Measurements from ENCODE around the gene MERTK. TPM values are rescaled to one million over a fixed set of nuclear protein-coding genes. Genes with fewer than 3 reads are reported as not detected.

MERTK gene
- total and polyA plus RNA-seq, 2 of the 13 experiments (the other 11 are each of a cell fraction or from before 2014, with no cell fraction given): 37.3 to 44.7 TPM

DNA sequence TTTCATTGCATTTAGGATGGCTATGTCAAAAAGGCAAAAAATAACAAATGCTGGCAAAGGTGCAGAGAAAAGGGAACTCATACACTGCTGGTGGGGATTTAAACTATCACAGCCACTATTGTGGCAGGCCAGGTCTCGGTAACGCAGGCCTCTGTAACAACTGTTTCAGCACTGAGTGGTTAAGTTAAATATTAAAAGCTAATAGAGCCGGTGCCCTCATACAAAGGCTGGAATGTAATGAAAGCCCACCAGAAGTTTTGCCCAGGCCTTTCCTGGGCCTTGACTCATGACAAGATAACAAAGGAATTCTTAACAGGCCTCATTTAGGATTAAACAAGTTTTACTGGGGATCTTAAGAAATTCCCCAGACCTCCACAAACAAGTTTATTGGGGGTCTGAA is 10.7 kb downstream of the MERTK start (continued):
- no peak for TF ChIP-seq GFI1 (CRISPR knock-in tag; IDR thresholded peaks at IDR 0.05; ENCODE audit: borderline replicate concordance)
- TF ChIP-seq, protein P1, sequence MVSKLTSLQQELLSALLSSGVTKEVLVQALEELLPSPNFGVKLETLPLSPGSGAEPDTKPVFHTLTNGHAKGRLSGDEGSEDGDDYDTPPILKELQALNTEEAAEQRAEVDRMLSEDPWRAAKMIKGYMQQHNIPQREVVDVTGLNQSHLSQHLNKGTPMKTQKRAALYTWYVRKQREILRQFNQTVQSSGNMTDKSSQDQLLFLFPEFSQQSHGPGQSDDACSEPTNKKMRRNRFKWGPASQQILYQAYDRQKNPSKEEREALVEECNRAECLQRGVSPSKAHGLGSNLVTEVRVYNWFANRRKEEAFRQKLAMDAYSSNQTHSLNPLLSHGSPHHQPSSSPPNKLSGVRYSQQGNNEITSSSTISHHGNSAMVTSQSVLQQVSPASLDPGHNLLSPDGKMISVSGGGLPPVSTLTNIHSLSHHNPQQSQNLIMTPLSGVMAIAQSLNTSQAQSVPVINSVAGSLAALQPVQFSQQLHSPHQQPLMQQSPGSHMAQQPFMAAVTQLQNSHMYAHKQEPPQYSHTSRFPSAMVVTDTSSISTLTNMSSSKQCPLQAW (CRISPR knock-in tag; IDR thresholded peaks at IDR 0.05): 0 out of 2 replicates have a peak, but pooled peaks have one; percentile 31
- no peak for TF ChIP-seq AHR (CRISPR knock-in tag; IDR thresholded peaks at IDR 0.05)
- peak; percentile 35; the same call in 1 of the 2 replicates for TF ChIP-seq ATF1 (CRISPR knock-in tag; IDR thresholded peaks at IDR 0.05)
- TF ChIP-seq BRD4 (CRISPR knock-in tag; IDR thresholded peaks at IDR 0.05): no peak
- peak; percentile 92 for TF ChIP-seq ZNF12 (CRISPR knock-in tag; IDR thresholded peaks at IDR 0.05)
- TF ChIP-seq, protein P2, sequence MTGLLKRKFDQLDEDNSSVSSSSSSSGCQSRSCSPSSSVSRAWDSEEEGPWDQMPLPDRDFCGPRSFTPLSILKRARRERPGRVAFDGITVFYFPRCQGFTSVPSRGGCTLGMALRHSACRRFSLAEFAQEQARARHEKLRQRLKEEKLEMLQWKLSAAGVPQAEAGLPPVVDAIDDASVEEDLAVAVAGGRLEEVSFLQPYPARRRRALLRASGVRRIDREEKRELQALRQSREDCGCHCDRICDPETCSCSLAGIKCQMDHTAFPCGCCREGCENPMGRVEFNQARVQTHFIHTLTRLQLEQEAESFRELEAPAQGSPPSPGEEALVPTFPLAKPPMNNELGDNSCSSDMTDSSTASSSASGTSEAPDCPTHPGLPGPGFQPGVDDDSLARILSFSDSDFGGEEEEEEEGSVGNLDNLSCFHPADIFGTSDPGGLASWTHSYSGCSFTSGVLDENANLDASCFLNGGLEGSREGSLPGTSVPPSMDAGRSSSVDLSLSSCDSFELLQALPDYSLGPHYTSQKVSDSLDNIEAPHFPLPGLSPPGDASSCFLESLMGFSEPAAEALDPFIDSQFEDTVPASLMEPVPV (CRISPR knock-in tag; IDR thresholded peaks at IDR 0.05): no peak
- TF ChIP-seq FOXA1 (IDR thresholded peaks at IDR 0.05): no peak
- TF ChIP-seq FOXA1 (CRISPR knock-in tag; IDR thresholded peaks at IDR 0.05): peak; percentile 19; the same call in 1 of the 2 replicates
- no peak for TF ChIP-seq ZNF644 (CRISPR knock-in tag; IDR thresholded peaks at IDR 0.05; ENCODE audit: low read depth)
- no peak for TF ChIP-seq RCOR2 (CRISPR knock-in tag; IDR thresholded peaks at IDR 0.05)
- no peak for TF ChIP-seq PHF21A (CRISPR knock-in tag; IDR thresholded peaks at IDR 0.05)
- no peak for TF ChIP-seq EEA1 (CRISPR knock-in tag; IDR thresholded peaks at IDR 0.05; ENCODE audit: borderline replicate concordance)
- TF ChIP-seq TGIF2 (CRISPR knock-in tag; IDR thresholded peaks at IDR 0.05): 0 out of 2 replicates have a peak, but pooled peaks have one; percentile 49
- TF ChIP-seq ZNF224 (CRISPR knock-in tag; IDR thresholded peaks at IDR 0.05): no peak
- TF ChIP-seq FOXA3 (CRISPR knock-in tag; IDR thresholded peaks at IDR 0.05): no peak
- TF ChIP-seq SATB2 (CRISPR knock-in tag; IDR thresholded peaks at IDR 0.05): 0 out of 2 replicates have a peak, but pooled peaks have one; percentile 30
- TF ChIP-seq ZNF678 (CRISPR knock-in tag; IDR thresholded peaks at IDR 0.05): no peak
- 0 out of 2 replicates have a peak, but pooled peaks have one; percentile 12 for TF ChIP-seq FOSL2 (CRISPR knock-in tag; IDR thresholded peaks at IDR 0.05)
- TF ChIP-seq, protein P3, sequence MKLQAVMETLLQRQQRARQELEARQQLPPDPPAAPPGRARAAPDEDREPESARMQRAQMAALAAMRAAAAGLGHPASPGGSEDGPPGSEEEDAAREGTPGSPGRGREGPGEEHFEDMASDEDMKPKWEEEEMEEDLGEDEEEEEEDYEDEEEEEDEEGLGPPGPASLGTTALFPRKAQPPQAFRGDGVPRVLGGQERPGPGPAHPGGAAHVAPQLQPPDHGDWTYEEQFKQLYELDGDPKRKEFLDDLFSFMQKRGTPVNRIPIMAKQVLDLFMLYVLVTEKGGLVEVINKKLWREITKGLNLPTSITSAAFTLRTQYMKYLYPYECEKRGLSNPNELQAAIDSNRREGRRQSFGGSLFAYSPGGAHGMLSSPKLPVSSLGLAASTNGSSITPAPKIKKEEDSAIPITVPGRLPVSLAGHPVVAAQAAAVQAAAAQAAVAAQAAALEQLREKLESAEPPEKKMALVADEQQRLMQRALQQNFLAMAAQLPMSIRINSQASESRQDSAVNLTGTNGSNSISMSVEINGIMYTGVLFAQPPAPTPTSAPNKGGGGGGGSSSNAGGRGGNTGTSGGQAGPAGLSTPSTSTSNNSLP (IDR thresholded peaks at IDR 0.05; ENCODE audit: low read depth, low read length): peak; percentile 59
- no peak for TF ChIP-seq POLR2AphosphoS5 (IDR thresholded peaks at IDR 0.05; ENCODE audit: low read depth, low read length)
- no peak for TF ChIP-seq ZFP62 (CRISPR knock-in tag; IDR thresholded peaks at IDR 0.05)
- TF ChIP-seq, protein P4, sequence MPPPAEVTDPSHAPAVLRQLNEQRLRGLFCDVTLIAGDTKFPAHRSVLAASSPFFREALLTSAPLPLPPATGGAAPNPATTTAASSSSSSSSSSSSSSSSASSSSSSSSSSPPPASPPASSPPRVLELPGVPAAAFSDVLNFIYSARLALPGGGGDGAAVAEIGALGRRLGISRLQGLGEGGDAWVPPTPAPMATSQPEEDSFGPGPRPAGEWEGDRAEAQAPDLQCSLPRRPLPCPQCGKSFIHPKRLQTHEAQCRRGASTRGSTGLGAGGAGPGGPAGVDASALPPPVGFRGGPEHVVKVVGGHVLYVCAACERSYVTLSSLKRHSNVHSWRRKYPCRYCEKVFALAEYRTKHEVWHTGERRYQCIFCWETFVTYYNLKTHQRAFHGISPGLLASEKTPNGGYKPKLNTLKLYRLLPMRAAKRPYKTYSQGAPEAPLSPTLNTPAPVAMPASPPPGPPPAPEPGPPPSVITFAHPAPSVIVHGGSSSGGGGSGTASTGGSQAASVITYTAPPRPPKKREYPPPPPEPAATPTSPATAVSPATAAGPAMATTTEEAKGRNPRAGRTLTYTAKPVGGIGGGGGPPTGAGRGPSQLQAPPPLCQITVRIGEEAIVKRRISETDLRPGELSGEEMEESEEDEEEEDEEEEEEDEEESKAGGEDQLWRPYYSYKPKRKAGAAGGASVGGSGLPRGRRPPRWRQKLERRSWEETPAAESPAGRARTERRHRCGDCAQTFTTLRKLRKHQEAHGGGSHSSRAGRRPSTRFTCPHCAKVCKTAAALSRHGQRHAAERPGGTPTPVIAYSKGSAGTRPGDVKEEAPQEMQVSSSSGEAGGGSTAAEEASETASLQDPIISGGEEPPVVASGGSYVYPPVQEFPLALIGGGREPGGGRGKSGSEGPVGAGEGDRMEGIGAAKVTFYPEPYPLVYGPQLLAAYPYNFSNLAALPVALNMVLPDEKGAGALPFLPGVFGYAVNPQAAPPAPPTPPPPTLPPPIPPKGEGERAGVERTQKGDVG (CRISPR knock-in tag; IDR thresholded peaks at IDR 0.05; ENCODE audit: borderline replicate concordance): no peak
- TF ChIP-seq HMG20A (CRISPR knock-in tag; IDR thresholded peaks at IDR 0.05; ENCODE audit: borderline replicate concordance): 0 out of 2 replicates have a peak, but pooled peaks have one; percentile 16
- TF ChIP-seq HOXA7 (CRISPR knock-in tag; IDR thresholded peaks at IDR 0.05): no peak
